MM.1S (cell line): ENCODE results near the gene AKAP13.

Experiments
- DNase-seq: peaks from one replicate; pipeline ENCODE4 v3.0.0-alpha.2; 2015
- H2AFZ ChIP-seq: fragments of 300-600 bp; sonication (generic); 2 replicates; pipeline ENCODE4 v1.6.0; 2016; ENCODE audit warnings: antibody characterized with exemption, low read length
- H3F3A ChIP-seq: fragments of 300-600 bp; sonication (generic); 2 replicates; pipeline ENCODE4 v1.6.1; 2016; ENCODE audit warnings: mild to moderate bottlenecking, antibody characterized with exemption, low read length, moderate library complexity, mixed read lengths; ENCODE audit not compliant: insufficient read depth
- H3K27ac ChIP-seq: fragments of 300-600 bp; sonication (generic); 2 replicates; pipeline ENCODE4 v1.5.1; 2016; ENCODE audit warnings: mild to moderate bottlenecking, low read length
- H3K27me3 ChIP-seq: fragments of 300-600 bp; sonication (generic); replicated peaks from 2 replicates; pipeline ENCODE4 v1.6.0; 2016; ENCODE audit warnings: low read length; ENCODE audit not compliant: insufficient read depth
- H3K36me3 ChIP-seq: fragments of 300-600 bp; sonication (generic); replicated peaks from 2 replicates; pipeline ENCODE4 v1.6.1; 2016; ENCODE audit warnings: mild to moderate bottlenecking, low read length, mixed read lengths; ENCODE audit not compliant: insufficient read depth
- H3K4me1 ChIP-seq: fragments of 300-600 bp; sonication (generic); 2 replicates; pipeline ENCODE4 v1.6.1; 2016; ENCODE audit warnings: low read length, mixed read lengths
- H3K4me2 ChIP-seq: fragments of 300-600 bp; sonication (generic); 2 replicates; pipeline ENCODE4 v1.6.0; 2016; ENCODE audit warnings: low read depth, low read length
- H3K4me3 ChIP-seq: fragments of 300-600 bp; sonication (generic); 2 replicates; pipeline ENCODE4 v1.5.1; 2016; ENCODE audit warnings: low read length, mixed read lengths
- H3K79me2 ChIP-seq: fragments of 300-600 bp; sonication (generic); 2 replicates; pipeline ENCODE4 v1.6.1; 2016; ENCODE audit warnings: mixed run types, low read length, mixed read lengths
- H3K9ac ChIP-seq: fragments of 300-600 bp; sonication (generic); 2 replicates; pipeline ENCODE4 v1.6.1; 2016; ENCODE audit warnings: low read length, mixed read lengths
- H3K9me2 ChIP-seq: fragments of 300-600 bp; sonication (generic); replicated peaks from 2 replicates; pipeline ENCODE4 v1.6.1; 2016; ENCODE audit warnings: mild to moderate bottlenecking, low read length, mixed read lengths; ENCODE audit not compliant: insufficient read depth
- H3K9me3 ChIP-seq: fragments of 300-600 bp; sonication (generic); replicated peaks from 2 replicates; pipeline ENCODE4 v1.6.1; 2016; ENCODE audit warnings: mild to moderate bottlenecking, low read length, mixed read lengths; ENCODE audit not compliant: insufficient read depth
- H4K20me1 ChIP-seq: fragments of 300-600 bp; sonication (generic); 2 replicates; pipeline ENCODE4 v1.6.1; 2016; ENCODE audit warnings: mild to moderate bottlenecking, low read length, moderate library complexity, mixed read lengths; ENCODE audit not compliant: insufficient read depth
- CTCF ChIP-seq: fragments of 300-600 bp; sonication (generic); IDR thresholded peaks from 2 replicates; pipeline ENCODE4 v1.5.1; 2016; ENCODE audit warnings: antibody characterized with exemption, low read length, mixed read lengths
- EZH2 ChIP-seq: fragments of 300-600 bp; sonication (generic); optimal IDR thresholded peaks from 2 replicates; pipeline ENCODE3; 2017; ENCODE audit warnings: low read depth, mild to moderate bottlenecking, antibody characterized with exemption, low read length, mixed read lengths
- EZH2phosphoT487 ChIP-seq: fragments of 300-600 bp; sonication (generic); IDR thresholded peaks from 2 replicates; pipeline ENCODE4 v1.6.1; 2018; ENCODE audit warnings: antibody characterized with exemption, low read length

The AKAP13 gene

GRCh38 chr15:85581495-85581894, 201.1 kb downstream of the AKAP13 start:
- no peak overlapping the region for H3K4me2 ChIP-seq
- no peaks in the 10 kb centered on the region for H3K27me3 ChIP-seq
- no peak overlapping the region for H3K9ac ChIP-seq
- H3F3A ChIP-seq = no peaks in the 10 kb centered on the region
- no peak overlapping the region for H2AFZ ChIP-seq
- H3K79me2 ChIP-seq = no peaks in the 10 kb centered on the region
- H4K20me1 ChIP-seq = no peaks in the 10 kb centered on the region; the same call in 1 of the 2 replicates
- no peaks in the 10 kb centered on the region for H3K9me3 ChIP-seq
- TF ChIP-seq EZH2 (no peak), CTCF (no peak), EZH2phosphoT487 (no peak)
- DNase-seq = no peak
- no peaks in the 10 kb centered on the region for H3K36me3 ChIP-seq
- no peak overlapping the region for H3K4me3 ChIP-seq
- no peak overlapping the region for H3K27ac ChIP-seq
- peaks cover 5% of the 10 kb centered on the region; the same call in 1 of the 2 replicates for H3K4me1 ChIP-seq
- no peaks in the 10 kb centered on the region for H3K9me2 ChIP-seq

GRCh38 chr15:85582131-85583079, 202.0 kb downstream of the AKAP13 start:
- Histone ChIP-seq H3K9ac (no peak overlapping the region), H4K20me1 (no peaks in the 10 kb centered on the region; the same call in 1 of the 2 replicates), H3K4me2 (no peak overlapping the region), H3K27ac (no peak overlapping the region), H3K27me3 (no peaks in the 10 kb centered on the region), H3K79me2 (no peaks in the 10 kb centered on the region), H2AFZ (no peak overlapping the region), H3K4me3 (no peak overlapping the region), H3K9me3 (no peaks in the 10 kb centered on the region), H3K4me1 (peaks cover 5% of the 10 kb centered on the region; the same call in 1 of the 2 replicates), H3K36me3 (no peaks in the 10 kb centered on the region), H3K9me2 (no peaks in the 10 kb centered on the region), H3F3A (no peaks in the 10 kb centered on the region)
- TF ChIP-seq CTCF (no peak), EZH2 (no peak), EZH2phosphoT487 (no peak)
- DNase-seq = no peak

- no peak overlapping the region for H3K9ac ChIP-seq
- DNase-seq = no peak
- no peaks in the 10 kb centered on the region for H3K27me3 ChIP-seq
- H3K4me1 ChIP-seq = peaks cover 5% of the 10 kb centered on the region; the same call in 1 of the 2 replicates
- H4K20me1 ChIP-seq = no peaks in the 10 kb centered on the region; the same call in 1 of the 2 replicates
- H3K4me2 ChIP-seq = no peak overlapping the region
- no peaks in the 10 kb centered on the region for H3K36me3 ChIP-seq
- no peaks in the 10 kb centered on the region for H3F3A ChIP-seq
- H3K4me3 ChIP-seq = no peak overlapping the region
- no peaks in the 10 kb centered on the region for H3K79me2 ChIP-seq
- no peak for TF ChIP-seq EZH2
- no peaks in the 10 kb centered on the region for H3K9me2 ChIP-seq
- H3K27ac ChIP-seq = no peak overlapping the region
- no peak overlapping the region for H2AFZ ChIP-seq
- no peaks in the 10 kb centered on the region for H3K9me3 ChIP-seq
Observed at GRCh38 chr15:85583442-85583841, 203.0 kb downstream of the AKAP13 start.
